PFSK-1 (cell line): ENCODE measurements around the gene PCED1B.

Source experiments
- POLR2AphosphoS5 ChIP-seq: IDR thresholded peaks from 2 replicates; pipeline ENCODE4 v1.6.1; 2012; ENCODE audit warnings: low read depth, mild to moderate bottlenecking, control low read depth, low read length, moderate library complexity
- SIN3A ChIP-seq: IDR thresholded peaks from 2 replicates; pipeline ENCODE4 v1.6.1; 2012; ENCODE audit warnings: mild to moderate bottlenecking, low read length, moderate library complexity, borderline replicate concordance; ENCODE audit not compliant: insufficient read depth
- TAF1 ChIP-seq: IDR thresholded peaks from 2 replicates; pipeline ENCODE4 v1.6.1; 2012; ENCODE audit warnings: low read length, control low read depth, borderline replicate concordance; ENCODE audit not compliant: insufficient read depth
- TF ChIP-seq, protein P1 (sequence below), 2 experiments: IDR thresholded peaks; 2 replicates each; pipeline versions ENCODE4 v1.6.1 to v1.8.0; 2011 to 2012; ENCODE audit warnings: low read depth in 2 of 2, low read length in 2 of 2, control low read depth in 1 of 2, inconsistent platforms in 1 of 2, mild to moderate bottlenecking in 1 of 2, moderate library complexity in 1 of 2; ENCODE audit not compliant: insufficient read depth in 1 of 2

DNA sequence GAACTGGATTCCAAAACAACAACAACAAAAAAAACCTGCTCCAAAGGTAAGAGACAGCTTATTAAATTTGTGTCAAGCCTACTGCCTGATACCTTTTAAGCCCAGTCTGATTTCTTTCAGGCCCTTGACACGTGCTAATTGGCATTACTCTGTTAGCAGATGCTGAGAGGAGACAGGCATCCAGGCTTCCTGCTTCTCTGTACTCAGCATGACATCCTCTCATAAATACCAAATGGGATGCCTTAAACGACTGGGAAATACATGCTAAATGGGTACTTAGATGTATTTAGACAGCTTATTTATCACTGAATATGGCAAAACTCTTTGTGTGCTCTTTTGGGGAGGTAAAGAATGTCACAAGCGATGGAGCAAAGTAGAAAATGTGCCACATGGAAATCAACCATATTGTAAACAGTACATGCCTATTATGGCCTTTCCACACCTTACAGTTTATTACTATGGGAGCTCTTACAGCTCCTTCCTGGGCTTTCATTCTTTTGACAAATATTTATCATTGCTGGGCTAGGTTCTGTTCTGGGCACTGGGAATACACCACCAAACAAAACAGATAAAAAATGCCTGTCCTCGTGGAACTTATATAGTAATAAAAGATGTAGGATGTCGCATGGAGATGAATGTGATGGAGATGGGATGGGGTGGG lies 11.5 kb upstream of the PCED1B start:
- TF ChIP-seq TAF1 (no peak), POLR2AphosphoS5 (no peak), SIN3A (no peak)
- TF ChIP-seq, protein P1, sequence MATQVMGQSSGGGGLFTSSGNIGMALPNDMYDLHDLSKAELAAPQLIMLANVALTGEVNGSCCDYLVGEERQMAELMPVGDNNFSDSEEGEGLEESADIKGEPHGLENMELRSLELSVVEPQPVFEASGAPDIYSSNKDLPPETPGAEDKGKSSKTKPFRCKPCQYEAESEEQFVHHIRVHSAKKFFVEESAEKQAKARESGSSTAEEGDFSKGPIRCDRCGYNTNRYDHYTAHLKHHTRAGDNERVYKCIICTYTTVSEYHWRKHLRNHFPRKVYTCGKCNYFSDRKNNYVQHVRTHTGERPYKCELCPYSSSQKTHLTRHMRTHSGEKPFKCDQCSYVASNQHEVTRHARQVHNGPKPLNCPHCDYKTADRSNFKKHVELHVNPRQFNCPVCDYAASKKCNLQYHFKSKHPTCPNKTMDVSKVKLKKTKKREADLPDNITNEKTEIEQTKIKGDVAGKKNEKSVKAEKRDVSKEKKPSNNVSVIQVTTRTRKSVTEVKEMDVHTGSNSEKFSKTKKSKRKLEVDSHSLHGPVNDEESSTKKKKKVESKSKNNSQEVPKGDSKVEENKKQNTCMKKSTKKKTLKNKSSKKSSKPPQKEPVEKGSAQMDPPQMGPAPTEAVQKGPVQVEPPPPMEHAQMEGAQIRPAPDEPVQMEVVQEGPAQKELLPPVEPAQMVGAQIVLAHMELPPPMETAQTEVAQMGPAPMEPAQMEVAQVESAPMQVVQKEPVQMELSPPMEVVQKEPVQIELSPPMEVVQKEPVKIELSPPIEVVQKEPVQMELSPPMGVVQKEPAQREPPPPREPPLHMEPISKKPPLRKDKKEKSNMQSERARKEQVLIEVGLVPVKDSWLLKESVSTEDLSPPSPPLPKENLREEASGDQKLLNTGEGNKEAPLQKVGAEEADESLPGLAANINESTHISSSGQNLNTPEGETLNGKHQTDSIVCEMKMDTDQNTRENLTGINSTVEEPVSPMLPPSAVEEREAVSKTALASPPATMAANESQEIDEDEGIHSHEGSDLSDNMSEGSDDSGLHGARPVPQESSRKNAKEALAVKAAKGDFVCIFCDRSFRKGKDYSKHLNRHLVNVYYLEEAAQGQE (IDR thresholded peaks at IDR 0.05; ENCODE audit: insufficient read depth in 1 of 2, low read depth in 2 of 2, low read length in 2 of 2), result no peak
